GM12865 (cell line): ENCODE data around the gene NOD1.

Experiments used
- DNase-seq: peaks from one replicate; pipeline ENCODE4 v3.0.0; 2010; ENCODE audit warnings: low read depth
- H3K4me3 ChIP-seq: 2 replicates; pipeline ENCODE4 v1.5.1; 2011; ENCODE audit warnings: mild to moderate bottlenecking, low read depth, low read length, control low read depth
- CTCF ChIP-seq: IDR thresholded peaks from 2 replicates; pipeline ENCODE4 v1.5.1; 2011; ENCODE audit warnings: low read length, control low read depth, low read depth, inconsistent platforms; ENCODE audit not compliant: insufficient read depth; ENCODE audit errors: missing control alignments

The NOD1 gene

GRCh38 chr7:30453921-30454320 lies 24.7 kb downstream of the NOD1 start:
- TF ChIP-seq CTCF = no peak
- no peak for DNase-seq
- H3K4me3 ChIP-seq = no peak overlapping the region

- no peak for DNase-seq
- no peak overlapping the region for H3K4me3 ChIP-seq
Observed at GRCh38 chr7:30453016-30453415, 25.6 kb downstream of the NOD1 start.

GRCh38 chr7:30452280-30452930 lies 26.2 kb downstream of the NOD1 start:
- H3K4me3 ChIP-seq = no peak overlapping the region
- TF ChIP-seq CTCF = no peak
- no peak for DNase-seq

More at GRCh38 chr7:30453016-30453415, 25.6 kb downstream of the NOD1 start:
- TF ChIP-seq CTCF = no peak

- H3K4me3 ChIP-seq = no peak overlapping the region
- TF ChIP-seq CTCF = no peak
- DNase-seq = no peak
Observed at GRCh38 chr7:30451539-30452279, 26.9 kb downstream of the NOD1 start.

GRCh38 chr7:30450983-30451497 lies 27.5 kb downstream of the NOD1 start:
- TF ChIP-seq CTCF = no peak
- no peak for DNase-seq
- H3K4me3 ChIP-seq = no peak overlapping the region

- no peak for TF ChIP-seq CTCF
- no peak overlapping the region for H3K4me3 ChIP-seq
- no peak for DNase-seq
Observed at GRCh38 chr7:30450240-30450982, 28.2 kb downstream of the NOD1 start.
